Mesenchymal stem cell (in vitro differentiated cells and primary cell): Measurements from ENCODE around the gene RBM46.

Source experiments
- DNase-seq: peaks from one replicate; pipeline ENCODE4 v3.0.0-alpha.2; 2013
- H2AFZ ChIP-seq: one replicate; pipeline ENCODE4 v1.6.1; 2013; ENCODE audit warnings: low read depth, mild to moderate bottlenecking, control low read depth, inconsistent platforms, low read length, moderate library complexity
- H2AK5ac ChIP-seq: 2 replicates; pipeline ENCODE4 v1.6.1; 2013; ENCODE audit warnings: low read length, moderate library complexity, mild to moderate bottlenecking, inconsistent platforms; ENCODE audit not compliant: severe bottlenecking
- H2BK120ac ChIP-seq: one replicate; pipeline ENCODE4 v1.6.1; 2013; ENCODE audit warnings: low read depth, mild to moderate bottlenecking, inconsistent platforms, low read length, moderate library complexity
- H2BK12ac ChIP-seq, 2 experiments: one replicate each; pipeline ENCODE4 v1.6.1; 2013; ENCODE audit warnings: inconsistent platforms in 2 of 2, low read length in 2 of 2, mild to moderate bottlenecking in 2 of 2, moderate library complexity in 2 of 2, control low read depth in 1 of 2
- H2BK15ac ChIP-seq: one replicate; pipeline ENCODE4 v1.6.1; 2013; ENCODE audit warnings: mild to moderate bottlenecking, low read depth, inconsistent platforms; ENCODE audit not compliant: poor library complexity, severe bottlenecking
- H2BK5ac ChIP-seq: 2 replicates; pipeline ENCODE4 v1.6.1; 2013; ENCODE audit warnings: low read depth, mild to moderate bottlenecking, low read length, control low read depth, inconsistent platforms; ENCODE audit not compliant: poor library complexity, severe bottlenecking
- H3K14ac ChIP-seq, 2 experiments: one replicate each; pipeline ENCODE4 v1.6.1; 2013; ENCODE audit warnings: inconsistent platforms in 2 of 2, low read length in 2 of 2, control low read depth in 1 of 2, mild to moderate bottlenecking in 1 of 2, moderate library complexity in 1 of 2
- H3K18ac ChIP-seq, 2 experiments: one replicate each; pipeline ENCODE4 v1.6.1; 2013; ENCODE audit warnings: inconsistent platforms in 2 of 2, low read length in 2 of 2, control low read depth in 1 of 2, low read depth in 1 of 2, mild to moderate bottlenecking in 1 of 2
- H3K23ac ChIP-seq, 2 experiments: one replicate each; pipeline ENCODE4 v1.6.1; 2013; ENCODE audit warnings: inconsistent platforms in 2 of 2, low read length in 2 of 2, mild to moderate bottlenecking in 2 of 2, moderate library complexity in 2 of 2, control low read depth in 1 of 2
- H3K27ac ChIP-seq: 2 replicates; pipeline ENCODE4 v1.5.1; 2013; ENCODE audit warnings: mild to moderate bottlenecking, moderate library complexity, low read length, control low read depth, inconsistent platforms; ENCODE audit not compliant: poor library complexity, severe bottlenecking
- H3K27me3 ChIP-seq, 2 experiments: 2 replicates each; pipeline versions ENCODE4 v1.6.1 to v1.7.0; 2013; ENCODE audit warnings: low read length in 2 of 2, mild to moderate bottlenecking in 2 of 2, moderate library complexity in 2 of 2, control low read depth in 1 of 2, inconsistent platforms in 1 of 2; ENCODE audit not compliant: control insufficient read depth in 1 of 2, insufficient read depth in 1 of 2
- H3K36me3 ChIP-seq, 2 experiments: 2 replicates each; pipeline versions ENCODE4 v1.6.1 to v1.7.0; 2013; ENCODE audit warnings: low read length in 2 of 2, control low read depth in 1 of 2, inconsistent platforms in 1 of 2, low read depth in 1 of 2, mild to moderate bottlenecking in 1 of 2; ENCODE audit not compliant: insufficient read depth in 2 of 2, control insufficient read depth in 1 of 2
- H3K4ac ChIP-seq, 2 experiments: one replicate each; pipeline ENCODE4 v1.6.1; 2013; ENCODE audit warnings: inconsistent platforms in 2 of 2, low read length in 2 of 2, mild to moderate bottlenecking in 2 of 2, moderate library complexity in 2 of 2, control low read depth in 1 of 2, low read depth in 1 of 2
- H3K4me1 ChIP-seq: 2 replicates; pipeline ENCODE4 v1.6.1; 2013; ENCODE audit warnings: low read depth, low read length, control low read depth; ENCODE audit not compliant: control insufficient read depth, insufficient read depth
- H3K4me2 ChIP-seq: 2 replicates; pipeline ENCODE4 v1.6.1; 2013; ENCODE audit warnings: low read length, mild to moderate bottlenecking, inconsistent platforms; ENCODE audit not compliant: poor library complexity, severe bottlenecking
- H3K4me3 ChIP-seq, 2 experiments: 2 replicates each; pipeline versions ENCODE4 v1.5.1 to v1.7.0; 2013; ENCODE audit warnings: low read length in 2 of 2, mild to moderate bottlenecking in 2 of 2, control low read depth in 1 of 2, low read depth in 1 of 2; ENCODE audit not compliant: insufficient read depth in 1 of 2
- H3K79me1 ChIP-seq: replicated peaks from 2 replicates; pipeline ENCODE4 v1.6.1; 2013; ENCODE audit warnings: mild to moderate bottlenecking, control low read depth, low read length, inconsistent platforms; ENCODE audit not compliant: poor library complexity, severe bottlenecking
- H3K9ac ChIP-seq: 2 replicates; pipeline ENCODE4 v1.7.0; 2013; ENCODE audit warnings: mild to moderate bottlenecking, low read length, moderate library complexity
- H3K9me3 ChIP-seq: 2 replicates; pipeline ENCODE4 v1.7.0; 2013; ENCODE audit warnings: mild to moderate bottlenecking, low read length; ENCODE audit not compliant: control insufficient read depth
- H4K8ac ChIP-seq: one replicate; pipeline ENCODE4 v1.6.1; 2013; ENCODE audit warnings: inconsistent platforms, mild to moderate bottlenecking, low read length, moderate library complexity
- H4K91ac ChIP-seq: one replicate; pipeline ENCODE4 v1.6.1; 2013; ENCODE audit warnings: mild to moderate bottlenecking, low read length, inconsistent platforms
- WGBS: methylation state at CpG from one replicate; pipeline ENCODE4 v1.1.7; 2013; ENCODE audit warnings: mixed read lengths; 5-methylcytosine and 5-hydroxymethylcytosine counted together

RBM46 gene

GRCh38 chr4:154760895-154761294 lies 20.2 kb upstream of the RBM46 start:
- Histone ChIP-seq H2BK12ac (no peak overlapping the region), H2BK15ac (no peak overlapping the region), H3K4me2 (no peak overlapping the region), H2BK5ac (no peak overlapping the region), H3K9ac (no peak overlapping the region), H3K27me3 (peaks cover 15 to 25% of the 10 kb centered on the region in 2 experiments), H4K8ac (no peak overlapping the region), H2BK120ac (no peak overlapping the region), H2AFZ (no peak overlapping the region), H4K91ac (no peak overlapping the region), H3K18ac (no peak overlapping the region), H3K4me3 (no peak overlapping the region), H3K36me3 (no peaks in the 10 kb centered on the region), H3K27ac (no peak overlapping the region), H3K9me3 (no peaks in the 10 kb centered on the region), H2AK5ac (no peak overlapping the region), H3K4me1 (no peaks in the 10 kb centered on the region), H3K23ac (no peak overlapping the region), H3K79me1 (no peaks in the 10 kb centered on the region), H3K4ac (no peak overlapping the region), H3K14ac (no peak overlapping the region)
- no peak for DNase-seq
- WGBS: 28% methylated on average over 2 of the region's 2 CpGs

GRCh38 chr4:154778264-154778663 lies 2.8 kb upstream of the RBM46 start:
- no peak overlapping the region for H2BK15ac ChIP-seq

GRCh38 chr4:154779362-154779947 lies 1.6 kb upstream of the RBM46 start:
- Histone ChIP-seq H3K18ac (no peak overlapping the region), H2BK120ac (no peak overlapping the region), H3K14ac (no peak overlapping the region), H3K23ac (no peak overlapping the region), H3K36me3 (no peaks in the 10 kb centered on the region), H3K9ac (no peak overlapping the region), H2BK12ac (no peak overlapping the region), H3K4me3 (no peak overlapping the region), H3K4me2 (no peak overlapping the region), H3K4me1 (no peaks in the 10 kb centered on the region), H2BK15ac (no peak overlapping the region), H3K27me3 (peaks cover 4 to 21% of the 10 kb centered on the region in 2 experiments), H3K9me3 (no peaks in the 10 kb centered on the region), H3K27ac (no peak overlapping the region), H4K8ac (no peak overlapping the region), H3K4ac (no peak overlapping the region), H3K79me1 (no peaks in the 10 kb centered on the region), H2AFZ (no peak overlapping the region), H2AK5ac (no peak overlapping the region), H2BK5ac (no peak overlapping the region), H4K91ac (no peak overlapping the region)
- peak; percentile 5 for DNase-seq
- 50% methylated on average over 1 of the region's 3 CpGs for WGBS

More at GRCh38 chr4:154778264-154778663, 2.8 kb upstream of the RBM46 start:
- no peak overlapping the region for H3K4me3 ChIP-seq
- no CpG with 5 or more reads among the region's 1 CpG for WGBS
- H3K4ac ChIP-seq: no peak overlapping the region
- no peak overlapping the region for H3K9ac ChIP-seq
- H3K27ac ChIP-seq: no peak overlapping the region
- no peak overlapping the region for H3K18ac ChIP-seq
- no peak overlapping the region for H2BK5ac ChIP-seq
- H3K79me1 ChIP-seq: no peaks in the 10 kb centered on the region
- H3K23ac ChIP-seq: no peak overlapping the region
- no peaks in the 10 kb centered on the region for H3K4me1 ChIP-seq
- no peak overlapping the region for H4K8ac ChIP-seq
- no peak overlapping the region for H2AK5ac ChIP-seq
- no peak overlapping the region for H3K14ac ChIP-seq
- H3K9me3 ChIP-seq: no peaks in the 10 kb centered on the region
- peaks cover 4 to 21% of the 10 kb centered on the region in 2 experiments for H3K27me3 ChIP-seq
- H2BK120ac ChIP-seq: no peak overlapping the region
- H2AFZ ChIP-seq: no peak overlapping the region
- DNase-seq: no peak
- no peaks in the 10 kb centered on the region for H3K36me3 ChIP-seq
- H4K91ac ChIP-seq: no peak overlapping the region
- H3K4me2 ChIP-seq: no peak overlapping the region
- no peak overlapping the region for H2BK12ac ChIP-seq

GRCh38 chr4:154781983-154782293 lies 866 bp downstream of the RBM46 start:
- Histone ChIP-seq H3K14ac (no peak overlapping the region), H2BK120ac (no peak overlapping the region), H2BK12ac (no peak overlapping the region), H4K8ac (no peak overlapping the region), H2BK15ac (peak overlapping the region; percentile 48), H3K4me3 (no peak overlapping the region), H3K36me3 (no peaks in the 10 kb centered on the region), H3K4me1 (no peaks in the 10 kb centered on the region), H3K27ac (no peak overlapping the region), H3K9ac (no peak overlapping the region), H3K4ac (no peak overlapping the region), H3K9me3 (no peaks in the 10 kb centered on the region), H2AFZ (no peak overlapping the region), H3K23ac (no peak overlapping the region), H2AK5ac (no peak overlapping the region), H3K4me2 (no peak overlapping the region), H4K91ac (no peak overlapping the region), H3K79me1 (no peaks in the 10 kb centered on the region), H3K27me3 (peaks cover 4 to 21% of the 10 kb centered on the region in 2 experiments), H3K18ac (no peak overlapping the region), H2BK5ac (no peak overlapping the region)
- DNase-seq: no peak
- WGBS: 92% methylated on average over 18 of the region's 18 CpGs
